Skeletal muscle tissue (tissue), 4 donors: ENCODE measurements around the gene EIF3A. TPM values are rescaled to one million over a fixed set of nuclear protein-coding genes. Genes with fewer than 3 reads are reported as not detected.

Experiments
- H3K27ac ChIP-seq: one replicate; pipeline ENCODE4 v1.7.0; 2013; ENCODE audit warnings: mild to moderate bottlenecking, low read depth, low read length, inconsistent platforms
- H3K27me3 ChIP-seq, 3 donors: one replicate each; pipeline ENCODE4 v1.7.0; 2013; ENCODE audit warnings: low read length in 3 of 3; ENCODE audit not compliant: control insufficient read depth in 3 of 3, insufficient read depth in 3 of 3
- H3K36me3 ChIP-seq, 3 donors: one replicate each; pipeline ENCODE4 v1.7.0; 2013; ENCODE audit warnings: low read length in 3 of 3; ENCODE audit not compliant: control insufficient read depth in 3 of 3, insufficient read depth in 3 of 3
- H3K4me1 ChIP-seq, 3 donors: one replicate each; pipeline ENCODE4 v1.7.0; 2013; ENCODE audit warnings: low read length in 3 of 3, mild to moderate bottlenecking in 3 of 3; ENCODE audit not compliant: control insufficient read depth in 3 of 3, insufficient read depth in 3 of 3
- H3K4me3 ChIP-seq, 3 donors: one replicate each; pipeline ENCODE4 v1.7.0; 2013; ENCODE audit warnings: low read length in 3 of 3
- H3K9ac ChIP-seq, 3 donors: one replicate each; pipeline ENCODE4 v1.7.0; 2013; ENCODE audit warnings: low read length in 3 of 3, mild to moderate bottlenecking in 3 of 3, moderate library complexity in 2 of 3, low read depth in 1 of 3
- H3K9me3 ChIP-seq, 3 donors: one replicate each; pipeline ENCODE4 v1.7.0; 2013; ENCODE audit warnings: low read length in 3 of 3; ENCODE audit not compliant: control insufficient read depth in 3 of 3
- total RNA-seq: library from RNA; depleted of rRNA; stranded (reverse); fragments of >200 nt; gene quantifications from one replicate; pipeline ENCODE4 v1.2.3, GENCODE V29; 2014
- donor health status: Osteomylitis.

Gene EIF3A
- 59.5 TPM for total RNA-seq

GRCh38 chr10:119080521-119081259 lies at the start of gene EIF3A:
EIF3A (minus strand) TSS chr10:119080817; CDS start chr10:119080676, 141 bp downstream.
- H3K9ac ChIP-seq: peak within 1 kb of the TSS; percentile 98 to 100 (median 99)
- peaks cover 12 to 17% (median 13%) of the 10 kb centered on the region in 3 donors for H3K4me1 ChIP-seq
- peak within 1 kb of the TSS; percentile 99 for H3K27ac ChIP-seq

GRCh38 chr10:119129721-119130120 lies 49.1 kb upstream of the EIF3A start:
- H3K9me3 ChIP-seq: no peaks in the 10 kb centered on the region
- peaks cover 0 to 11% (median 5%) of the 10 kb centered on the region in 3 donors for H3K4me1 ChIP-seq

More at GRCh38 chr10:119080521-119081259, at the start of gene EIF3A:
- peak within 1 kb of the TSS; percentile 71 to 93 (median 92) for H3K4me3 ChIP-seq
- H3K36me3 ChIP-seq: peaks cover 0 to 2% (median 0%) of the 10 kb centered on the region in 3 donors
- no peaks in the 10 kb centered on the region for H3K9me3 ChIP-seq
- no peaks in the 10 kb centered on the region for H3K27me3 ChIP-seq

GRCh38 chr10:119125942-119126341 lies 45.3 kb upstream of the EIF3A start:
- Histone ChIP-seq H3K4me1 (no peaks in the 10 kb centered on the region), H3K9ac (no peak overlapping the region), H3K9me3 (no peaks in the 10 kb centered on the region), H3K27me3 (no peaks in the 10 kb centered on the region), H3K36me3 (peaks cover 19 to 35% (median 27%) of the 10 kb centered on the region in 3 donors), H3K4me3 (no peak overlapping the region), H3K27ac (no peak overlapping the region)

More at GRCh38 chr10:119129721-119130120, 49.1 kb upstream of the EIF3A start:
- peaks cover 21 to 40% (median 38%) of the 10 kb centered on the region in 3 donors for H3K36me3 ChIP-seq
- H3K27me3 ChIP-seq: no peaks in the 10 kb centered on the region
- H3K4me3 ChIP-seq: no peak overlapping the region
- no peak overlapping the region for H3K27ac ChIP-seq
- no peak overlapping the region for H3K9ac ChIP-seq

GRCh38 chr10:119120875-119121274 lies 40.3 kb upstream of the EIF3A start:
- Histone ChIP-seq H3K36me3 (peaks cover 13 to 18% (median 16%) of the 10 kb centered on the region in 3 donors), H3K9ac (peak overlapping the region in 1 of 3 donors; percentile 58), H3K27me3 (no peaks in the 10 kb centered on the region), H3K4me3 (peak overlapping the region in 2 of 3 donors; percentile 4 to 35), H3K4me1 (peaks cover 0 to 8% (median 5%) of the 10 kb centered on the region in 3 donors), H3K9me3 (no peaks in the 10 kb centered on the region), H3K27ac (peak overlapping the region; percentile 79)

GRCh38 chr10:119120413-119120867 lies 39.8 kb upstream of the EIF3A start:
- peak overlapping the region in 2 of 3 donors; percentile 4 to 35 for H3K4me3 ChIP-seq
- H3K36me3 ChIP-seq: peaks cover 11 to 17% (median 14%) of the 10 kb centered on the region in 3 donors
- no peaks in the 10 kb centered on the region for H3K27me3 ChIP-seq
- no peaks in the 10 kb centered on the region for H3K9me3 ChIP-seq
- H3K4me1 ChIP-seq: peaks cover 0 to 8% (median 5%) of the 10 kb centered on the region in 3 donors
- H3K9ac ChIP-seq: peak overlapping the region in 1 of 3 donors; percentile 58
- peak overlapping the region; percentile 79 for H3K27ac ChIP-seq

GRCh38 chr10:119119400-119119799 lies 38.8 kb upstream of the EIF3A start:
- no peaks in the 10 kb centered on the region for H3K9me3 ChIP-seq
- H3K27ac ChIP-seq: peak overlapping the region; percentile 79
- no peak overlapping the region for H3K4me3 ChIP-seq
- no peak overlapping the region for H3K9ac ChIP-seq
- no peaks in the 10 kb centered on the region for H3K27me3 ChIP-seq
- peaks cover under 1 to 8% (median 5%) of the 10 kb centered on the region in 3 donors for H3K4me1 ChIP-seq
- peaks cover 10 to 16% (median 14%) of the 10 kb centered on the region in 3 donors for H3K36me3 ChIP-seq

- Histone ChIP-seq H3K36me3 (peaks cover 10 to 24% (median 12%) of the 10 kb centered on the region in 3 donors), H3K4me3 (no peak overlapping the region), H3K27ac (no peak overlapping the region), H3K27me3 (no peaks in the 10 kb centered on the region), H3K4me1 (peaks cover 5 to 8% (median 6%) of the 10 kb centered on the region in 3 donors), H3K9me3 (no peaks in the 10 kb centered on the region), H3K9ac (no peak overlapping the region)
Measured at GRCh38 chr10:119118231-119118630, 37.6 kb upstream of the EIF3A start.

- Histone ChIP-seq H3K4me1 (peaks cover 5 to 8% (median 6%) of the 10 kb centered on the region in 3 donors), H3K27ac (no peak overlapping the region), H3K4me3 (no peak overlapping the region), H3K9ac (no peak overlapping the region), H3K27me3 (no peaks in the 10 kb centered on the region), H3K36me3 (peaks cover 9 to 29% (median 13%) of the 10 kb centered on the region in 3 donors), H3K9me3 (no peaks in the 10 kb centered on the region)
Measured at GRCh38 chr10:119116326-119116951, 35.8 kb upstream of the EIF3A start.

GRCh38 chr10:119115926-119116325 lies 35.3 kb upstream of the EIF3A start:
- peaks cover 5 to 8% (median 6%) of the 10 kb centered on the region in 3 donors for H3K4me1 ChIP-seq
- no peaks in the 10 kb centered on the region for H3K27me3 ChIP-seq
- H3K9ac ChIP-seq: no peak overlapping the region
- no peak overlapping the region for H3K4me3 ChIP-seq
- no peaks in the 10 kb centered on the region for H3K9me3 ChIP-seq
- peaks cover 10 to 29% (median 13%) of the 10 kb centered on the region in 3 donors for H3K36me3 ChIP-seq
- no peak overlapping the region for H3K27ac ChIP-seq
